GM18505 (cell line): ENCODE measurements around the gene ZNF10.
A peak's percentile ranks its signal among the peaks of the same experiment; 100 is the strongest.

ENCODE experiments used
- ATAC-seq: cut with Tn5 transposase; IDR thresholded peaks from one replicate; pipeline ENCODE4 v1.9.1; 2021; ENCODE audit not compliant: unreplicated experiment
- POLR2A ChIP-seq: IDR thresholded peaks from 4 replicates; pipeline ENCODE4 v1.6.1; 2011; ENCODE audit warnings: borderline replicate concordance; ENCODE audit not compliant: insufficient read depth, insufficient read length; ENCODE audit errors: extremely low read depth

ZNF10 gene

GRCh38 chr12:133172491-133172890 is 42.1 kb downstream of the ZNF10 start:
- no peak for ATAC-seq
- no peak for TF ChIP-seq POLR2A

- TF ChIP-seq POLR2A: no peak
- no peak for ATAC-seq
Observed at GRCh38 chr12:133174901-133175300, 44.5 kb downstream of the ZNF10 start.

GRCh38 chr12:133180669-133181068 is 50.2 kb downstream of the ZNF10 start:
- TF ChIP-seq POLR2A: no peak
- ATAC-seq: no peak

- peak; percentile 90 for ATAC-seq
- TF ChIP-seq POLR2A: peak; percentile 81
Observed at GRCh38 chr12:133181238-133181959, 51.0 kb downstream of the ZNF10 start, which contains the start of gene ZNF268. TSS of gene ZNF268 (plus strand) at chr12:133181495. CDS start at chr12:133181998, 503 bp downstream.

GRCh38 chr12:133190176-133190575 is 59.7 kb downstream of the ZNF10 start:
- TF ChIP-seq POLR2A: no peak
- ATAC-seq: no peak

GRCh38 chr12:133192847-133193246 is 62.4 kb downstream of the ZNF10 start:
- no peak for ATAC-seq
- TF ChIP-seq POLR2A: no peak

GRCh38 chr12:133201888-133202287 is 71.5 kb downstream of the ZNF10 start:
- ATAC-seq: no peak
- TF ChIP-seq POLR2A: no peak

- ATAC-seq: no peak
- TF ChIP-seq POLR2A: no peak
Observed at GRCh38 chr12:133202493-133203343, 72.3 kb downstream of the ZNF10 start.

GRCh38 chr12:133203344-133204263 is 73.2 kb downstream of the ZNF10 start:
- ATAC-seq: no peak
- no peak for TF ChIP-seq POLR2A

GRCh38 chr12:133204264-133204603 is 73.8 kb downstream of the ZNF10 start:
- ATAC-seq: no peak
- no peak for TF ChIP-seq POLR2A

GRCh38 chr12:133206390-133206789 is 76.0 kb downstream of the ZNF10 start:
- no peak for TF ChIP-seq POLR2A
- no peak for ATAC-seq
